Karpas-422 (cell line): ENCODE results near the gene PCDH9. TPM values are rescaled to one million over a fixed set of nuclear protein-coding genes. Genes with fewer than 3 reads are reported as not detected.
A peak's percentile ranks its signal among the peaks of the same experiment; 100 is the strongest.

Experiments
- DNase-seq: peaks from one replicate; pipeline ENCODE4 v3.0.0-alpha.2; 2015
- H2AFZ ChIP-seq: fragments of 200-600 bp; sonication (generic); 2 replicates; pipeline ENCODE4 v1.6.1; 2014; ENCODE audit warnings: antibody characterized with exemption, low read length, mixed read lengths
- H3K27ac ChIP-seq: fragments of 200-600 bp; sonication (generic); 2 replicates; pipeline ENCODE4 v1.5.1; 2014; ENCODE audit warnings: mild to moderate bottlenecking, low read length, moderate library complexity
- H3K27me3 ChIP-seq: fragments of 200-600 bp; sonication (generic); 2 replicates; pipeline ENCODE4 v1.6.1; 2014; ENCODE audit warnings: low read length, mixed read lengths
- H3K36me3 ChIP-seq: fragments of 200-600 bp; sonication (generic); 2 replicates; pipeline ENCODE4 v1.6.1; 2014; ENCODE audit warnings: low read length, mixed read lengths; ENCODE audit not compliant: insufficient read depth
- H3K4me1 ChIP-seq: fragments of 200-600 bp; sonication (generic); 2 replicates; pipeline ENCODE4 v1.6.1; 2014; ENCODE audit warnings: mild to moderate bottlenecking, low read length, mixed read lengths
- H3K4me2 ChIP-seq: fragments of 200-600 bp; sonication (generic); 2 replicates; pipeline ENCODE4 v1.6.1; 2014; ENCODE audit warnings: low read length, low read depth, mild to moderate bottlenecking; ENCODE audit not compliant: poor library complexity, severe bottlenecking
- H3K4me3 ChIP-seq: fragments of 200-600 bp; sonication (generic); 2 replicates; pipeline ENCODE4 v1.5.1; 2014; ENCODE audit warnings: mild to moderate bottlenecking, antibody characterized with exemption, low read length, mixed read lengths
- H3K79me2 ChIP-seq: fragments of 200-600 bp; sonication (generic); 2 replicates; pipeline ENCODE4 v1.6.1; 2014; ENCODE audit warnings: mild to moderate bottlenecking, low read length, mixed read lengths
- H3K9ac ChIP-seq: fragments of 200-600 bp; sonication (generic); 2 replicates; pipeline ENCODE4 v1.6.0; 2014; ENCODE audit warnings: low read length
- H3K9me2 ChIP-seq: fragments of 200-600 bp; sonication (generic), shearing (Covaris generic); replicated peaks from 2 replicates; pipeline ENCODE4 v1.6.0; 2014; ENCODE audit warnings: mild to moderate bottlenecking, low read length, moderate library complexity; ENCODE audit not compliant: insufficient read depth
- H3K9me3 ChIP-seq: fragments of 300-700, 200-600 bp; sonication (generic); 2 replicates; pipeline ENCODE4 v1.6.1; 2014; ENCODE audit warnings: low read length, mixed read lengths
- H4K20me1 ChIP-seq: fragments of 200-600 bp; sonication (generic); 2 replicates; pipeline ENCODE4 v1.6.1; 2014; ENCODE audit warnings: mild to moderate bottlenecking, antibody characterized with exemption, low read length, low read depth; ENCODE audit not compliant: insufficient read depth
- total RNA-seq: library from RNA; depleted of rRNA; stranded (reverse); fragments of >200 nt; shearing (Covaris generic); gene quantifications from 2 replicates; pipeline ENCODE4 v1.2.3, GENCODE V29; 2014; ENCODE audit warnings: low replicate concordance

Gene PCDH9
- total RNA-seq, 1 experiment from 2014 or later, result 5.8 TPM

DNA sequence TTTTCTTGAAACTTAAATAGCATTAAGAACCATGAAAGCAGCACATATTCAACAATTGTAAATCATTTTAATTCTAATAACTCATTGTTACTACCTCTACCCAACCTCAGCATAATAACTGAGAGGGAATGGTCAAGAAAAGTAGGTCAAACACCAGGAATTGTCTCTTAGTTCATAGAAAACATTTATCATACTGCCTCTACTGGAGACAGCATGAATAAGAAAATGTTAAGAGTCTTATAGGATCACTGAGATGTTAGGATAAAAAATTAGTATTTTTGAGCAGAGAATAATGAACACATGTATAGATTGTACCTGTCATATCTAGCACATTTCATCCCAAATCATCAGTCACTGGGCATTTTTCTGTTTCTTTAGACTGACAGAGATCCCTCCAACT is 515.3 kb downstream of the PCDH9 start:
- H3K4me1 ChIP-seq, result no peaks in the 10 kb centered on the region
- no peaks in the 10 kb centered on the region for H3K79me2 ChIP-seq
- H3K36me3 ChIP-seq, result no peaks in the 10 kb centered on the region
- no peak overlapping the region for H2AFZ ChIP-seq
- H3K27me3 ChIP-seq, result no peaks in the 10 kb centered on the region
- no peak overlapping the region for H3K27ac ChIP-seq
- no peaks in the 10 kb centered on the region for H4K20me1 ChIP-seq
- no peak overlapping the region for H3K4me2 ChIP-seq
- no peak overlapping the region for H3K9ac ChIP-seq
- no peaks in the 10 kb centered on the region for H3K9me2 ChIP-seq
- no peaks in the 10 kb centered on the region for H3K9me3 ChIP-seq
- H3K4me3 ChIP-seq, result no peak overlapping the region
- DNase-seq, result no peak

- Histone ChIP-seq H3K4me1 (no peaks in the 10 kb centered on the region), H3K36me3 (no peaks in the 10 kb centered on the region), H3K27me3 (no peaks in the 10 kb centered on the region), H3K4me3 (no peak overlapping the region), H3K79me2 (no peaks in the 10 kb centered on the region), H3K27ac (no peak overlapping the region), H3K9ac (no peak overlapping the region), H2AFZ (peak overlapping the region; percentile 62; the same call in 1 of the 2 replicates), H3K9me2 (no peaks in the 10 kb centered on the region), H3K9me3 (no peaks in the 10 kb centered on the region), H3K4me2 (no peak overlapping the region), H4K20me1 (no peaks in the 10 kb centered on the region)
- DNase-seq, result no peak
Observed at GRCh38 chr13:66704110-66704509, 526.0 kb downstream of the PCDH9 start.

DNA sequence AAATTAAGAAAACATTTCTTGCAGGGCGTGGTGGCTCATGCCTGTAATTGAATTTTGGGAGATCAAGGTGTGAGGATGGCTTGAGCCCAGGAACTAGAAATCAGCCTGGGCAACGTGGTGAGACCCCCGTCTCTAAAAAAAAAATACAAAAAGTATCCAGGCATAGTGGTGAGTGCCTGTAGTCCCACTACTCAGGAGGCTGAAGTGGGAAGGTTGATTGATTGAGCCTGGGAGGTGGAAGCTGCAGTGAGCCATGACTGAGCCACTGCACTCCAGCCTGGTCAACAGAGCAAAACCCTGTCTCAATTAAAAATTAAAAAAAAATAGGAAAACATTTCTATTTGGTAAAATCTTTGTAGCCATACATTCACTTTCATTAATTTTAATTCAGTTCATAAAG is 526.5 kb downstream of the PCDH9 start:
- Histone ChIP-seq H3K4me2 (no peak overlapping the region), H3K9me3 (no peaks in the 10 kb centered on the region), H3K4me1 (no peaks in the 10 kb centered on the region), H3K27ac (no peak overlapping the region), H3K4me3 (no peak overlapping the region), H3K9ac (no peak overlapping the region), H3K36me3 (no peaks in the 10 kb centered on the region), H3K79me2 (no peaks in the 10 kb centered on the region), H4K20me1 (no peaks in the 10 kb centered on the region), H3K27me3 (no peaks in the 10 kb centered on the region), H2AFZ (no peak overlapping the region), H3K9me2 (no peaks in the 10 kb centered on the region)
- no peak for DNase-seq

- no peaks in the 10 kb centered on the region for H4K20me1 ChIP-seq
- H3K4me1 ChIP-seq, result no peaks in the 10 kb centered on the region
- no peak for DNase-seq
- H3K36me3 ChIP-seq, result no peaks in the 10 kb centered on the region
- no peak overlapping the region for H3K27ac ChIP-seq
- H3K9ac ChIP-seq, result no peak overlapping the region
- H3K79me2 ChIP-seq, result no peaks in the 10 kb centered on the region
- no peaks in the 10 kb centered on the region for H3K9me3 ChIP-seq
- H3K27me3 ChIP-seq, result no peaks in the 10 kb centered on the region
- H3K4me2 ChIP-seq, result no peak overlapping the region
- H3K4me3 ChIP-seq, result no peak overlapping the region
- no peaks in the 10 kb centered on the region for H3K9me2 ChIP-seq
- no peak overlapping the region for H2AFZ ChIP-seq
Observed at GRCh38 chr13:66700117-66700601, 530.0 kb downstream of the PCDH9 start.

GRCh38 chr13:66693656-66694055 is 536.5 kb downstream of the PCDH9 start:
- no peak overlapping the region for H2AFZ ChIP-seq
- no peaks in the 10 kb centered on the region for H3K79me2 ChIP-seq
- no peak overlapping the region for H3K4me3 ChIP-seq
- no peak overlapping the region for H3K27ac ChIP-seq
- DNase-seq, result no peak
- no peaks in the 10 kb centered on the region for H3K4me1 ChIP-seq
- H3K27me3 ChIP-seq, result no peaks in the 10 kb centered on the region
- H3K9me2 ChIP-seq, result no peaks in the 10 kb centered on the region
- no peak overlapping the region for H3K9ac ChIP-seq
- no peak overlapping the region for H3K4me2 ChIP-seq
- no peaks in the 10 kb centered on the region for H4K20me1 ChIP-seq
- no peaks in the 10 kb centered on the region for H3K36me3 ChIP-seq
- no peaks in the 10 kb centered on the region for H3K9me3 ChIP-seq

DNA sequence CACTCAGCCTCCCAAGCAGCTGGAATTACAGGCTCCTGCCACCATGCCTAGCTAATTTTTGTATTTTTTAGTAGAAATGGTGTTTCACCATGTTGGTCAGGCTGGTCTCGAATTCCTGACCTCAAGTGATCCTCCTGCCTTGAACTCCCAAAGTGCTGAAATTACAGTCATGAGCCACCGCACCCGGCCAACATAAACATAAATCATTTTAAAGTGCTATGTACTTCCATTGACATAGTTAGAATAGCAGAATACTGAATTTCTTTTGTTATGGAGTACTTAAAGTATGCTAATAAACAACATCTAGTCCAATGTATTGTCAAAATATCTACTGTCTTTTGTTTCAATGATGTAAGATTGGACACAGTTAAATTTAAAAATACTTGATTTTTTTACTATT is 539.0 kb downstream of the PCDH9 start:
- Histone ChIP-seq H3K9me3 (peaks cover 7% of the 10 kb centered on the region; the same call in 1 of the 2 replicates), H3K4me3 (no peak overlapping the region), H3K27ac (no peak overlapping the region), H3K9me2 (no peaks in the 10 kb centered on the region), H3K79me2 (no peaks in the 10 kb centered on the region), H3K27me3 (no peaks in the 10 kb centered on the region), H3K4me2 (no peak overlapping the region), H2AFZ (no peak overlapping the region), H4K20me1 (no peaks in the 10 kb centered on the region), H3K36me3 (no peaks in the 10 kb centered on the region), H3K4me1 (no peaks in the 10 kb centered on the region), H3K9ac (no peak overlapping the region)
- DNase-seq, result no peak

GRCh38 chr13:66689628-66690027 is 540.5 kb downstream of the PCDH9 start:
- no peak overlapping the region for H3K27ac ChIP-seq
- no peaks in the 10 kb centered on the region for H3K4me1 ChIP-seq
- no peak overlapping the region for H3K4me3 ChIP-seq
- no peaks in the 10 kb centered on the region for H3K9me2 ChIP-seq
- no peaks in the 10 kb centered on the region for H3K36me3 ChIP-seq
- no peaks in the 10 kb centered on the region for H3K79me2 ChIP-seq
- H4K20me1 ChIP-seq, result no peaks in the 10 kb centered on the region
- H3K4me2 ChIP-seq, result no peak overlapping the region
- no peak overlapping the region for H2AFZ ChIP-seq
- H3K27me3 ChIP-seq, result no peaks in the 10 kb centered on the region
- H3K9me3 ChIP-seq, result peaks cover 12% of the 10 kb centered on the region
- H3K9ac ChIP-seq, result no peak overlapping the region
- DNase-seq, result peak; percentile 50

- no peaks in the 10 kb centered on the region for H3K79me2 ChIP-seq
- no peak overlapping the region for H3K9ac ChIP-seq
- peaks cover 17% of the 10 kb centered on the region for H3K9me3 ChIP-seq
- no peaks in the 10 kb centered on the region for H3K4me1 ChIP-seq
- H2AFZ ChIP-seq, result no peak overlapping the region
- no peak overlapping the region for H3K4me3 ChIP-seq
- no peak overlapping the region for H3K4me2 ChIP-seq
- H3K9me2 ChIP-seq, result no peaks in the 10 kb centered on the region
- no peaks in the 10 kb centered on the region for H4K20me1 ChIP-seq
- H3K27me3 ChIP-seq, result no peaks in the 10 kb centered on the region
- peak; percentile 60 for DNase-seq
- H3K27ac ChIP-seq, result no peak overlapping the region
- H3K36me3 ChIP-seq, result no peaks in the 10 kb centered on the region
Observed at GRCh38 chr13:66689037-66689619, 541.0 kb downstream of the PCDH9 start.
